HG03280 (cell line): ENCODE measurements around the gene C1QTNF1.

Experiments used
- ATAC-seq: cut with Tn5 transposase; IDR thresholded peaks from one replicate; pipeline ENCODE4 v1.9.1; 2021; ENCODE audit warnings: mild to moderate bottlenecking, moderate library complexity; ENCODE audit not compliant: unreplicated experiment

The C1QTNF1 gene

DNA sequence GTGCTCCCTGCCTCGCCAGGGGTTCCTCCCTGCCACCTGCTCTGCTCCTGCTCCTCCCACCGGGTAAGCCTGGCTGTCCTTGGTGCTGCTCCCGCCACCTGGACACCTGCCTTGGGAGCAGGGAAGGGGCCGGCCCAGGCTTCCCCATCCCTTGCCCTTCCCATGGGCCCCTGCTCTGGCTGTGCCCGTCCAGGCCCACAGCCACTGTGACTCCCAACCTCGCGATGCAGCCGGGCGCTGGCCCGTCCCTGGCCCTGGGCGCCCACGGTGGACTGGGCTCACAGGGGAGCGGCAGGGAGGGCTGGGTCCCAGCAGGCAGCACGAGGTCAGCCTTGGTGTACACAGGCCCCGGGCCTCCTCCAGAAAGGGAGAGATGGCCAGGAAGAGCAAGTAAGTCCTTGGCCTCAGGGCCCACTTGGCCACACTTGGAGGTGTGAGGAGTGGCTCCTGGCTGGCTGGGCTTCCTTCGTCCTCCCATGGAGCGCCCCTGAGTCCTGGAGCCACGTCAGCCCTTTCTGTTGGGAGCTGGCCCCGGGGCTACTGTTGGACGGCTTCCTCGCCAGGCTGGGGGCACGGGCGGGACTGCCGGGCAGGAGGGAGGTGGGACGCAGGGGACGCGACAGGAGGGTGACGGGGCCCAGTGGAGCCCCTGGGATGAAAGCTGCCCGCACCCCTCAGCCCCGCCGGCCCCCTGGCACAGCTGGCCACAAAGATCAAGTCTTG, 65.9 kb downstream of the C1QTNF1 start:
- no peak for ATAC-seq

GRCh38 chr17:79090443-79091225, 66.7 kb downstream of the C1QTNF1 start:
- ATAC-seq, result no peak

DNA sequence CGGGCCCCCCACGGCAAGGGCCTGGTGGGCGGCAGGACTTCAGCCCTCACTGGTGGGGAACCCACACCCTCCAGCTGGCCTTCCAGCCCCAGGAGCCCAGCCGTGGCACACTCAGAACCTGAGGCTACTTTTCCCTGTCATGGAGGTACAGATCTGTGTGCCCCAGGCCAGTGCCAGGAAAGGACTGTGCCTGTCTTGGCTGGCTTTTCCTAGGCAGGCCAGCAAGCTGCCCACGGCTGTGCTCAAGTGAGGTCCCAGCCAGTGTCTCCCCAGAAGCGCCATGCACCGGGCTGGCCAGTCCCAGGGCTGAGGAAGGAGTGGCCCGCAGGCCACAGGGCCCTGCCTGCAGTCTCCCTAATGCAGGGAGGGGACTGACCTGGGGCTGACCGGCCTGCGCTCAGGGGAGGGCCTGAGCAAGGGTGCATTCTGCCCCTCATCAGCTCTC, 67.3 kb downstream of the C1QTNF1 start:
- ATAC-seq, result no peak

DNA sequence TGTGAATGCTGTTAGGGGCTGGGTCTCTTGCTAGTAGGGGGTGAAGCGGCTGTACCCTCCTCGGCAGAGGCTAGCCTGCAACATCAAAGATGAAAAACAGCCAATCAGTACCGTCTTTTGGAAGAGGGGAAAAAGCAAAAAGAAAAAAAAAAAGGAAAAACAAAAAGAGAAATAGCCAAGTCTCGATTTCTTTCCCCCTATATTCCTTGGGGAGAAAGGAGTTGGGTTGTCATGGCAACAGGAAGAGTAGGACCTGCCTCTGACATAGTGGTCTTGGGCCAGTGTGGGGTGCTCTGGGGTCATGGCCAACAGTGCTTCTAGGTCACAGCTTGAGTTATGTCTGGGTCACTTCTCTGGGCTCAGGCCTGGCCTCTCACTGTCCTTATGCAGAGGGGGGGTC, 68.6 kb downstream of the C1QTNF1 start:
- ATAC-seq, result no peak

DNA sequence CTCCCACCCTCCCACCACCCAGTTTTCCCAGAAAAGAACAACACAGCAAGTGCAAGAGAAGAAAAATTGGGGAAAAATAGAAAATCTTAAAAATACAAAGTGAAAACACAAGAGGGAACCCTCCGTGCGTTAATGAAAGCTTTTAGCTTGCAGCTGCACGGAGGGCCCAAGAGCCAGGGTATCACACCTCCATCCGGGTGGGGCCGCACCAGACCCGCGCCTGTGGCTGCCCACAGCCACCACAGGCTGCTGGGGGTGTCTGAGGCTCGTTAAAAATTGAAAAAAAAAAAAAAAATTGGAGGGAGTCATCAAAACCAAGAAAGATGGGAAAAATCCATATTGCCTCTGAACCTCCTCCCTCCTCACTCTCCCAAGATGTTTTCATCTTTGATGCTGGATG, 69.3 kb downstream of the C1QTNF1 start:
- no peak for ATAC-seq

GRCh38 chr17:79094261-79094660, 70.3 kb downstream of the C1QTNF1 start:
- no peak for ATAC-seq

- ATAC-seq, result no peak
Measured at GRCh38 chr17:79095345-79096055, 71.5 kb downstream of the C1QTNF1 start.

DNA sequence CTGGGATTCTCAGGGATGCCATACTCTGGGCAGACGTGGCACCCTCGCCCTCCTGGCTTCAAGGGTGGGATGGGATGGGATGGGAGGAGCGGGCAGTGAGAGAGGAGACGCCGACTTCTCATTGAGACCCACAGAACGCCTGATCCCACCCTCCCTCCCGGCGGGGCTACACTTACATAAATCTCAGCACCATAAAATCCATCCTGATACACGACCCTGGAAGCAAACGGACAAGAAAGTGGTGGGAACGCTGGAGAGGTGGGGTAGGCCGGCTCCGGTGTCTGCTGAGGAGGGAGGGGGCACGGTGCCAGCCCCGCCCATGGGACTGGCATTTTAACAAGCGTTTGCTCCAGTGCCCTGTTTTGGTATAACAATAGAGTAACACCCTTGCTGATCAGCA, 72.5 kb downstream of the C1QTNF1 start:
- no peak for ATAC-seq

GRCh38 chr17:79097226-79098055, 73.5 kb downstream of the C1QTNF1 start:
- ATAC-seq, result no peak

DNA sequence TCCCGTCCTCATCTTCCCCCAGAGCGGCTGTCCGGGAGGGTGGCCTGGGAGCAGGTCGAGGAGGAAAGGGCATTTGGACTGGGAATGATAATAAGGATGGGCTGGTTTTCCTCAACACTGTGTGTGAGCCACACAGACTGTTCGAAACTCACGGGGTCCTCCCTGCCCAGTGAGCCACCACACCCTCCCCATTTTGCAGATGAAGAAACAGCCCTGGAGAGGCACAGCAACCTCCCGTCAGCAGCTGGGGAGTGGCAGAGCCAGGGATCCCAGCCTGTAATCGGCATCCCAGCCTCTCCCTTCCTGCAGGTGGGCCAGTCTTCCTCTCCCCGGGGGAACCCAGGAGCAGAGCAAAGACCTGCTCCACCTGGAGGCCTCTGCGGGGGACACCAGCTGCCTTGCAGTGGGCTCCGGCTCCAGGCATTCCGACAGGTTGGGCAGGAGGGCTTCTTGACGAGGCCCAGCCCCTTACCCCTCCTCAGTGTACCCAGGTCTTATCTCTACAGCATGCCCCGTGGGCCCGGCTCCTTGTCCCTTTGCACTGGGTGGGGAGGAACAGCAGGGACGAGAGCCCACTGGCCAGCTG, 74.4 kb downstream of the C1QTNF1 start:
- ATAC-seq, result no peak
